SH-SY5Y (cell line): ENCODE results near the gene ATG3.

ENCODE experiments used
- GATA2 ChIP-seq: IDR thresholded peaks from 2 replicates; pipeline ENCODE4 v1.6.1; 2011; ENCODE audit warnings: mild to moderate bottlenecking, low read depth, low read length
- GATA3 ChIP-seq: IDR thresholded peaks from 2 replicates; pipeline ENCODE4 v1.6.1; 2011; ENCODE audit warnings: low read depth, mild to moderate bottlenecking, low read length, moderate library complexity

Gene ATG3

DNA sequence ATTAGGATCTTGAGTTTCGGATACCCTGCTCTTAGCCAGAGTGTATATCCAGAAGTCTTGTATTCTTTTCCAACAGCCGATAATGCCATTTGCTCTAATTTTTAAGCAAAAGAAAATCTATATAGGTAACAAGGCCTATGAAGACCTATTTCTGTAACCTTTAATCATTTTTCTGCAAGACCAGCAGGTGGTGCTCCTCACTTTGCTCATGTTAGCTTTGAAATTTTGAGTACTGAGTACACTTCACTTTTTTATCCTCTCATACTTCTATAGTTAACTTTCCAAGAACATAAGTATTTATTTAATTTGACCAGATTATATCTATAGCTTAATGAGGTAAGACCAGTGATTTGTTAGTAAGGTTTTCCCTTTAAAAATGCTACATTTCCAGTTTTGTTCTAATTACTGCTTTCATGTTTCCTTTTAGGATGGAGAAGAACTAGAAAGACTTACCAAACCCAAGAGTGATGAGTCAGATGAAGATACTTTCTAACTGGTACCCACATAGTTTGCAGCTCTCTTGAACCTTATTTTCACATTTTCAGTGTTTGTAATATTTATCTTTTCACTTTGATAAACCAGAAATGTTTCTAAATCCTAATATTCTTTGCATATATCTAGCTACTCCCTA lies 20.6 kb upstream of the ATG3 start:
- no peak for TF ChIP-seq GATA3
- no peak for TF ChIP-seq GATA2

DNA sequence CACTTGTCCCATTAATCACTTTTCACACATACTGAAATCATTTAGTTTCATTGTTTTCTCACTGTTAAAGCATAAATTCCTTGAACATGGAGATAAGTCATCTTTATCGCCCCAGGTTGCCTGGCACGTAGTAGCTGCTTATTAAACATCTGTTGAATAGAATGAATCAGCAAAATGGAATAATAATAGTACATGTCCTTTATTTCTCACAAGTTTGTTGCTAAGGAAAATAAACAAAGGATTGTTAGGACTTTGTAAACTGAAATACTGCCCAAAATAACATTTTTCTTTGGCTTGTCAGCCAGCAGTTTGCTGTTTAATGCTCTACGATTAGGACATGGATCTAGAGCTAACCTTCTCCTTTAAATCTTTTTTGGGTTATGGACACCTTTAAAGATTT lies 17.9 kb upstream of the ATG3 start:
- TF ChIP-seq GATA2: no peak
- no peak for TF ChIP-seq GATA3

DNA sequence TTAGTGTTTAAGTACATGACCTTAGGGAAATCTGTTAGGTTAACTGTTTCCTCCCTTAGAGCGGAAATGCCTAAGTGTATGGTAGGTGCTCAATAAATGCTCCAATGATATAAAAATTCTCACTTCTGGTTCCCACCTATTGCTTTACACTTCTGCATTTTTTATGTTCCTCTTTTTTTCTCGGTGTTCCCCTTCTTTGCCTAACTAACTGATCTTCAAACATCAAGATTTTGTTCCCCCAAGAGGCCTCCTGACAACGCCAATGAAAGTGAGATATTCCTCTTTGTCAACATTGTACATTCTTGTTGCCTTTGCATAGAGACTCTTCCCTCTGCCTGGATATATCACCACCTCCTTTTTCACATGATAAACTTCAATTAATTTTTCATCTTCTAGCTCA lies 17.5 kb upstream of the ATG3 start:
- no peak for TF ChIP-seq GATA2
- no peak for TF ChIP-seq GATA3

- TF ChIP-seq GATA2: no peak
- no peak for TF ChIP-seq GATA3
Measured at GRCh38 chr3:112572701-112573100, 10.9 kb upstream of the ATG3 start.

DNA sequence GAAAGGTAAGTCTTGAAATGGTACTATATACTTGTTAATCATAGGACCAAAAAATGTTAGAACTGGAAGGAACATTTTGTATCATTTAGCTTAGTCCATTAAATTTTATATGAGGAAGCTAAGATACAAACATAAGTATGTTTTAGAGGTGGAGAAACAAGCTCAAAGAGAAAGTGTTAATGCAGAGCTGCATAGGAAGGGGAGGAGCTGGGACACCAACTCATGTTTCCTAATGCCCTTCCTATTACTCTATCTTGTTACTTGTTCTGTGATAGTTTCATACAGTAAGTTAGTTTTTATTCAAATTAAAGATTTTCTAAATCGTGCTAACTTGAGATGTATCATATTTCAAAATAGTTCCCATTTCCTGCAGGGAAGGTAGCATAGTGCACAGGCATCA lies 7.5 kb upstream of the ATG3 start:
- TF ChIP-seq GATA2: no peak
- no peak for TF ChIP-seq GATA3

DNA sequence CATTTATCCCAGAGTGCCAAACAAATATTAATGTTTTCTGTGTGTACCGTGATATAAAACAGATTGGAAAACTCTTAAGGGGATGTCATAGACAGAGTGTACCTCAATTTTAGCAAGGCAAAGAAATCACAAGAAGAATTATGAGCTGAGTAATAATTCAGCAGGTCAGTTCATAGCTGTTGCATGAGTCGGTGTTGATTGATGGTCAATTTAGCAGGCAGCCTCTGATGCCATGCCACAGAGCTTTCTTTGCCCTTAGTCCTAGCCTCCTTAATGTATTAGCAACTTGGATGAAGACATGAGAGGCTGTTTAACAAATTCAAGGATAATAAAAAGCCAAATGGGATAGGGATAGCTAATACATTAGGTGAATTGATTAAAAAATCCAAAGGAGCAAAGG lies 6.9 kb upstream of the ATG3 start:
- no peak for TF ChIP-seq GATA2
- TF ChIP-seq GATA3: no peak

DNA sequence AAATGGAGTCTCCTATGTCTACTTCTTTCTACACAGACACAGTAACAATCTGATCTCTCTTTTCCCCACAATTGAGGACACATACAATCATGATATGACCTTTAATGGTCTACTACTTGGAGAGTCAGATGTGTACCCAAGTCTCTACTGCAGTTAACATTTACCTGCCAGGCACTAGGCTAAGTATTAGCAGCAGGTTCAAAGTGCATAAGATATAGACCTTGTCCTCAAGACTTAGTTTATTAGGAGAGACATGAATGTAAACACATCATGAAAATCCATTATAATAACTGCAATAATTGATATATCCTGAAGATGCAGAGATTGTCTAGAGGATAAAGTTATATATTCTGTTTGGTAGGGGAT lies 3.2 kb upstream of the ATG3 start:
- TF ChIP-seq GATA3 (no peak), GATA2 (no peak)

DNA sequence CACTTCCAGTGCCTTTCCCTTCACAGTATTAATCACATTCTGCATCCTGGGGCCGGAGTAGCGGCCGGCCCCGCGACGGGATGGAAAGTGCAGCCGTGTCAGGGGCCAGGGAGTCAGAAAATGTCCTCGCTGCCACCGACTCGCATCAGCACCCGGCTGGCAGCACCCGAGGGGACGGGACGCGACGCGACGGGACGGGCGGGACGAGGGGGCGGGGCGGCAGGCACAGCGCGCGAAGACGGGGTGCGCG lies 353 bp downstream of the ATG3 start:
- TF ChIP-seq GATA2 (no peak), GATA3 (no peak)

GRCh38 chr3:112560721-112561483 lies 860 bp downstream of the ATG3 start:
- TF ChIP-seq GATA2: no peak
- no peak for TF ChIP-seq GATA3

GRCh38 chr3:112560307-112560706 lies 1.5 kb downstream of the ATG3 start:
- TF ChIP-seq GATA3: no peak
- TF ChIP-seq GATA2: no peak

DNA sequence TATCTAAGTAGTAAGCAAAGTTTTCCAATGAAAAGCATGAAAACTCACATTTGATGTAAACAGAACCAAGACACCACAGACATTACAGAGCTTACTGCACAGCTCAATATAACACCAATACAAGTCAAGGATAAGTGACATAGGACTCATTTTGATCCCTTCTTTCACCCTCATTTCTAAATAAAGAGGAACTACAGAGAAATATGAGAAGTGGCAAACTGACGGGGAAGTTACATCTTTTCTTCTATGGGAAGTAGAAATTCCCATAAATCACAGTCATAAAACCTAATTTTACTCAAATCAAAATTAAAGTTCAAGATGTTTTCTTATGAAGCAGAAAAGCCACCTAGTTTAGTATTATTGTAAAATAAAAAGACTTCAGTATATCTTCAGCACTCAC lies 3.8 kb downstream of the ATG3 start:
- TF ChIP-seq GATA2 (no peak), GATA3 (no peak)

DNA sequence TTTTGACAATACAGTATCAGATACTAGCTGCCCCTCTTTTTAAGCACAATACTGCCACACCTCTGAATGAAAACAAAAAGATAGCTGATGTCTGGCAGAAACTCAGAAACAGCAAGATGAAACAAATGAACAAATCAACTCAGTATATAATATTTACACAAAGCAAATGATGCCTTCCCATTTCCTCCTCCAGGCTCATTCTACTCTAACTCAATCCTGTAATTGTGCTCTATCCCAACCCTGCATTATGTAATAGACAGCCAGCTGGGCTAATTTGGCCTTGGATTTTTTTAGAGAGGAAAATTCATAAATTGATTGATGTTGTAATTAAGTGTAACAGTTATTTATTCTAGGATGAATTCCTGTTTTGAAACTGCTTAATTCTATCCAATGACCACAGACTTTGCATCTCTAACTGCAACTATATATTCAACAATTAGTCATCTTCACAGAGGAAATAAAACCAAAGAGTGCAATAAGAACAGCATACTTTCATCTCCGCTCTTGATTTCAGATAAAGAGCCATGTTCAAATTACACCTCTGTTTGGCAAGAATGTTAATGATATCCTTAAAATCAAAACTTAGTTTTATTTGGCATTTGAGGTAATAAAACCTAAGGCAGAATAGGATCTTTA lies 6.1 kb downstream of the ATG3 start:
- no peak for TF ChIP-seq GATA3

GRCh38 chr3:112550859-112551258 lies 10.9 kb downstream of the ATG3 start:
- TF ChIP-seq GATA2 (no peak), GATA3 (no peak)

DNA sequence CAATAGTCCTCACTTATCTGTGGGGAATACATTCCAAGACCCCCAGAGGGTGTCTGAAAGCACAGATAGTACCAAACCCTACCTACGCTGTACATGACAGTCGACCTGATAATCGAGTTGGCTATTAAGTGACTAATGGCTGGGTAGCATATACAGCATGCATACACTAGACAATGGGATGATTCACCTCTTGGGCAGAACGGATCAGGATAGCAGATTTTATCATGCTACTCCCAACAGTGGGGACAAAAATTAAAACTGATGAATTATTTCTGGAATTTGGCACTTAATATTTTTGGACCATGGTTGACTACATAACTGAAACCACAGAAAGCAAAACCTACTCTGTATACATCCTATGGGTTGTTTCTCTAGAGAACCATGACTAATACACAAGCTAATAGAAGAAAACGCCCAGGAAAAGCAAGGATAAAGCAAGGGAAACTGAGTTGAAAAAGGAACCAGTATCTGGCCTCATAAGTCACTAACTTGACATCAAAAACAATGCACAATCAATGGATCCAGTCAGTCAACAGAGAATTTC lies 15.5 kb downstream of the ATG3 start:
- TF ChIP-seq GATA2 (no peak), GATA3 (no peak)
